HEK293 (cell line): ENCODE results near the gene TDP1.

ENCODE experiments used
- CTCF ChIA-PET: fragments of 350-600 bp; formaldehyde crosslinking; extraction: SDS; loops from one replicate; lab custom pipeline; 2021; ENCODE audit warnings: antibody characterized with exemption; lab: Yijun Ruan, JAX
- POLR2A ChIA-PET: fragments of 300-600 bp; formaldehyde crosslinking; extraction: SDS; loops from one replicate; lab custom pipeline; 2020; ENCODE audit warnings: antibody characterized with exemption, inconsistent platforms; lab: Yijun Ruan, JAX
- H3K27ac ChIP-seq: fragments of 200-500 bp; sonication (Bioruptor generic); 2 replicates; pipeline ENCODE4 v1.5.1; 2014; ENCODE audit warnings: low read depth, low read length, control low read depth, inconsistent platforms; ENCODE audit errors: extremely low read depth
- H3K36me3 ChIP-seq, 2 experiments: fragments of 200-500 bp in 1 of 2; sonication (Bioruptor generic) in 1 of 2; 1 replicate in 1 of 2; 2 replicates in 1 of 2; pipeline ENCODE4 v1.5.1; 2014 to 2017; ENCODE audit warnings: inconsistent platforms in 2 of 2, low read length in 2 of 2; ENCODE audit not compliant: control insufficient read depth in 2 of 2, insufficient read depth in 1 of 2
- H3K4me1 ChIP-seq: fragments of 200-500 bp; sonication (Bioruptor generic); 2 replicates; pipeline ENCODE4 v1.5.1; 2014; ENCODE audit warnings: mild to moderate bottlenecking, low read length, inconsistent platforms; ENCODE audit not compliant: control insufficient read depth, insufficient read depth
- H3K4me3 ChIP-seq: 2 replicates; pipeline ENCODE4 v1.5.1; 2011; ENCODE audit warnings: low read depth, mild to moderate bottlenecking, control low read depth, low read length, moderate library complexity
- H3K9me3 ChIP-seq: fragments of 200-500 bp; sonication (Bioruptor generic); 2 replicates; pipeline ENCODE4 v1.5.1; 2014; ENCODE audit warnings: low read depth, low read length, inconsistent platforms; ENCODE audit not compliant: control insufficient read depth, insufficient read depth
- GLIS2 ChIP-seq: fragments of 450-650 bp; formaldehyde crosslinking; IDR thresholded peaks from 2 replicates; pipeline ENCODE4 v1.5.1; 2016; ENCODE audit warnings: missing biosample characterization, missing genetic modification characterization
- INSM2 ChIP-seq: fragments of 450-650 bp; formaldehyde crosslinking; IDR thresholded peaks from 2 replicates; pipeline ENCODE4 v1.5.1; 2016; ENCODE audit warnings: missing biosample characterization, missing genetic modification characterization
- PRDM1 ChIP-seq: fragments of 450-650 bp; formaldehyde crosslinking; IDR thresholded peaks from 2 replicates; pipeline ENCODE4; 2016; ENCODE audit warnings: missing biosample characterization, missing genetic modification characterization
- PRDM10 ChIP-seq: fragments of 450-650 bp; formaldehyde crosslinking; IDR thresholded peaks from 2 replicates; pipeline ENCODE4 v1.5.1; 2016; ENCODE audit warnings: missing biosample characterization, missing genetic modification characterization
- ZFHX2 ChIP-seq: fragments of 450-650 bp; formaldehyde crosslinking; conservative IDR thresholded peaks from 2 replicates; pipeline ENCODE4 v1.5.1; 2016; ENCODE audit warnings: missing biosample characterization, missing genetic modification characterization
- ZNF26 ChIP-seq: fragments of 450-650 bp; formaldehyde crosslinking; IDR thresholded peaks from 2 replicates; pipeline ENCODE4 v1.5.1; 2016; ENCODE audit warnings: missing biosample characterization, missing genetic modification characterization
- ZNF404 ChIP-seq: fragments of 450-650 bp; formaldehyde crosslinking; IDR thresholded peaks from 2 replicates; pipeline ENCODE4 v1.5.1; 2017; ENCODE audit warnings: missing biosample characterization, missing genetic modification characterization
- ZNF488 ChIP-seq: fragments of 450-650 bp; formaldehyde crosslinking; IDR thresholded peaks from 2 replicates; pipeline ENCODE4 v1.5.1; 2016; ENCODE audit warnings: missing biosample characterization, missing genetic modification characterization
- ZNF544 ChIP-seq: fragments of 450-650 bp; formaldehyde crosslinking; IDR thresholded peaks from 2 replicates; pipeline ENCODE4 v1.5.0; 2017; ENCODE audit warnings: missing biosample characterization, missing genetic modification characterization
- ZNF555 ChIP-seq: fragments of 450-650 bp; formaldehyde crosslinking; conservative IDR thresholded peaks from 2 replicates; pipeline ENCODE4 v1.5.1; 2017; ENCODE audit warnings: missing biosample characterization, mild to moderate bottlenecking, missing genetic modification characterization, inconsistent platforms
- ZNF626 ChIP-seq: fragments of 450-650 bp; sonication (Bioruptor Pico); formaldehyde crosslinking; IDR thresholded peaks from 2 replicates; pipeline ENCODE4 v1.5.1; 2018; ENCODE audit warnings: missing biosample characterization, missing genetic modification characterization, inconsistent platforms
- ZNF777 ChIP-seq: fragments of 450-650 bp; formaldehyde crosslinking; IDR thresholded peaks from 2 replicates; pipeline ENCODE4 v1.5.1; 2017; ENCODE audit warnings: missing biosample characterization, missing genetic modification characterization, borderline replicate concordance
- ZNF830 ChIP-seq: fragments of 450-650 bp; IDR thresholded peaks from 2 replicates; pipeline ENCODE4 v1.5.0; 2018; ENCODE audit warnings: missing biosample characterization, missing genetic modification characterization, low read depth, mild to moderate bottlenecking, moderate library complexity

The TDP1 gene

GRCh38 chr14:89986462-89987160, 30.9 kb downstream of the TDP1 start:
- ChIA-PET CTCF (interaction anchor here (0.6 to 3.1 kb wide), 3 partner anchors 14 to 711 kb away, joined by 3 to 12 read pairs (median 3); no protein-coding TSS in a partner anchor), POLR2A (no interaction called here)
- Histone ChIP-seq H3K4me3 (no peak overlapping the region), H3K4me1 (no peaks in the 10 kb centered on the region), H3K36me3 (peaks cover 35 to 86% of the 10 kb centered on the region in 2 experiments), H3K9me3 (no peaks in the 10 kb centered on the region), H3K27ac (no peak overlapping the region)
- TF ChIP-seq ZNF488 (tag by site-specific recombination), result no peak
- TF ChIP-seq ZNF555 (tag by site-specific recombination), result no peak
- no peak for TF ChIP-seq GLIS2
- TF ChIP-seq ZNF830 (tag by site-specific recombination), result no peak
- no peak for TF ChIP-seq ZNF404

- H3K9me3 ChIP-seq, result no peaks in the 10 kb centered on the region
- H3K4me3 ChIP-seq, result no peak overlapping the region
- H3K4me1 ChIP-seq, result no peaks in the 10 kb centered on the region
- H3K36me3 ChIP-seq, result peaks cover 38 to 83% of the 10 kb centered on the region in 2 experiments
- POLR2A ChIA-PET, result no interaction called here
- TF ChIP-seq ZNF544, result no peak
- 0 out of 2 replicates have a peak, but pooled peaks have one; percentile 44 for TF ChIP-seq PRDM1 (tag by site-specific recombination)
- no peak overlapping the region for H3K27ac ChIP-seq
- CTCF ChIA-PET, result interaction anchor here (1.2 to 3.1 kb wide), 2 partner anchors 14 to 48 kb away, joined by 3 to 12 read pairs; no protein-coding TSS in a partner anchor
Measured at GRCh38 chr14:89987161-89987475, 31.4 kb downstream of the TDP1 start.

- Histone ChIP-seq H3K4me1 (no peaks in the 10 kb centered on the region), H3K36me3 (peaks cover 54 to 85% of the 10 kb centered on the region in 2 experiments), H3K27ac (no peak overlapping the region), H3K9me3 (no peaks in the 10 kb centered on the region), H3K4me3 (no peak overlapping the region)
- CTCF ChIA-PET, result interaction anchor here (0.5 to 1.8 kb wide), 6 partner anchors 11 to 834 kb away, joined by 3 to 7 read pairs (median 4); no protein-coding TSS in a partner anchor
- no peak for TF ChIP-seq ZNF626 (tag by site-specific recombination)
- no peak for TF ChIP-seq PRDM10 (tag by site-specific recombination)
- TF ChIP-seq ZFHX2 (tag by site-specific recombination), result no peak
- no peak for TF ChIP-seq ZNF26 (tag by site-specific recombination)
- TF ChIP-seq ZNF777 (tag by site-specific recombination), result no peak
- TF ChIP-seq INSM2 (tag by site-specific recombination), result no peak
- POLR2A ChIA-PET, result no interaction called here
Measured at GRCh38 chr14:89988787-89989186, 33.1 kb downstream of the TDP1 start.
